22Rv1 (cell line): Measurements from ENCODE around the gene FBXO27.

Source experiments
- CTCF ChIP-seq: fragments of 450-650 bp; IDR thresholded peaks from 2 replicates; pipeline ENCODE4 v1.5.1; 2017; ENCODE audit warnings: mild to moderate bottlenecking
- ZFX ChIP-seq: fragments of 450-650 bp; IDR thresholded peaks from 2 replicates; pipeline ENCODE4 v1.6.1; 2017; ENCODE audit warnings: antibody characterized with exemption, borderline replicate concordance

GRCh38 chr19:39045506-39045905 lies 13.2 kb upstream of the FBXO27 start:
- TF ChIP-seq CTCF: no peak
- TF ChIP-seq ZFX: no peak
